HG03575 (cell line): ENCODE measurements around the gene PDCD7.
"Not testable (repeated sequence)": the region's sequence is repeated elsewhere in the genome, so short reads cannot be mapped to it uniquely, and the experiment has no call there.

Source experiments
- ATAC-seq: cut with Tn5 transposase; IDR thresholded peaks from one replicate; pipeline ENCODE4 v1.9.1; 2021; ENCODE audit not compliant: unreplicated experiment, insufficient number of reproducible peaks, low FRiP score; ENCODE audit errors: extremely low read depth

PDCD7 gene

DNA sequence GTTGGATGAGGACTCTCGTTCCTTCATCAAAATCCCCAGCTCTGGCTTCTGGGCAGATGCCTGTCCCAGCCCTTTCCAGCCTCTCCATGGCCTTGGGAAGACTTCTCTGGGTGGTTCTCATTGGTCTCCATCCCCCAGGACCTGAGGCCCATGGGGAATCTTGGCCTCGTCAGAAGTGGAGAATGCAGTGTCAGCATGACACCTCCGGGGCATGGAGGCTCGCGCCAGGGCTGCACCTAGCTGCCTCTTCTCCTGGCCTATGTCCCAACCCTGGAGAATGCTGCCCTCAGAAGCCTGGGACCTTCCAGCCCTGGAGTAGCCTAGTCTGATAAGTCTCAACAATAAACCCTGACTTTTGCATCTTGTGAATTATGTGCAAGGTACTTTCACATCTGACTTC is 54.0 kb downstream of the PDCD7 start:
- no peak for ATAC-seq

DNA sequence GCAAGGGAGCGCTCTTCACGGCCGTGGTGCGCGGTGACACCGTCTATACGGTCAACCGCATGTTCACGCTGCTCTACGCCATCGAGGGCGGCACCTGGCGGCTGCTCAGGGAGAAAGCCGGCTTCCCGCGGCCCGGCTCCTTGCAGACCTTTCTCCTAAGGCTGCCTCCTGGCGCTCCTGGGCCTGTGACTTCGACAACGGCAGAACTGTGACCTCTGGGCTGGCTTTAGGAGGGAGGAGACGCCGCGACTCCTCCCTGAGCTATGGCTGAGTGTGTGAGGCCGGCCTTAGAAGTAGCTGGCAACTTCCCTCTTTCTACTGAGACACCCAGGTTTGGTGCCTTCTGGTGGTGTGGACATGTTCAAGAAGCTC is 55.6 kb downstream of the PDCD7 start:
- no peak for ATAC-seq

DNA sequence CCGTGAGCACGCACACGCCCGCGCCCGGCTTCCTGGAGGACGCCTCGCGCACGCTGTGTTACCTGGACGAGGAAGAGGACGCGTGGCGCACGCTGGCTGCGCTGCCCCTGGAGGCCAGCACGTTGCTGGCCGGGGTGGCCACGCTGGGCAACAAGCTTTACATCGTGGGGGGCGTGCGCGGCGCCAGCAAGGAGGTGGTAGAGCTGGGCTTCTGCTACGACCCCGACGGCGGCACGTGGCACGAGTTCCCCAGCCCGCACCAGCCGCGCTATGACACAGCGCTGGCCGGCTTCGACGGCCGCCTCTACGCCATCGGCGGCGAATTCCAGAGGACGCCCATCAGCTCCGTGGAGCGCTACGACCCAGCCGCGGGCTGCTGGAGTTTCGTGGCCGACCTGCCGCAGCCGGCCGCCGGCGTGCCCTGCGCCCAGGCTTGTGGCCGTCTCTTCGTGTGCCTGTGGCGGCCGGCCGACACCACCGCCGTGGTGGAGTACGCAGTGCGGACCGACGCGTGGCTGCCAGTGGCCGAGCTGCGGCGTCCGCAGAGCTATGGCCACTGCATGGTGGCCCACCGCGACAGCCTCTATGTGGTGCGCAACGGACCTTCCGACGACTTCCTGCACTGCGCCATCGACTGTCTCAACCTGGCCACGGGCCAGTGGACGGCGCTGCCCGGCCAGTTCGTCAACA is 56.2 kb downstream of the PDCD7 start:
- no peak for ATAC-seq

DNA sequence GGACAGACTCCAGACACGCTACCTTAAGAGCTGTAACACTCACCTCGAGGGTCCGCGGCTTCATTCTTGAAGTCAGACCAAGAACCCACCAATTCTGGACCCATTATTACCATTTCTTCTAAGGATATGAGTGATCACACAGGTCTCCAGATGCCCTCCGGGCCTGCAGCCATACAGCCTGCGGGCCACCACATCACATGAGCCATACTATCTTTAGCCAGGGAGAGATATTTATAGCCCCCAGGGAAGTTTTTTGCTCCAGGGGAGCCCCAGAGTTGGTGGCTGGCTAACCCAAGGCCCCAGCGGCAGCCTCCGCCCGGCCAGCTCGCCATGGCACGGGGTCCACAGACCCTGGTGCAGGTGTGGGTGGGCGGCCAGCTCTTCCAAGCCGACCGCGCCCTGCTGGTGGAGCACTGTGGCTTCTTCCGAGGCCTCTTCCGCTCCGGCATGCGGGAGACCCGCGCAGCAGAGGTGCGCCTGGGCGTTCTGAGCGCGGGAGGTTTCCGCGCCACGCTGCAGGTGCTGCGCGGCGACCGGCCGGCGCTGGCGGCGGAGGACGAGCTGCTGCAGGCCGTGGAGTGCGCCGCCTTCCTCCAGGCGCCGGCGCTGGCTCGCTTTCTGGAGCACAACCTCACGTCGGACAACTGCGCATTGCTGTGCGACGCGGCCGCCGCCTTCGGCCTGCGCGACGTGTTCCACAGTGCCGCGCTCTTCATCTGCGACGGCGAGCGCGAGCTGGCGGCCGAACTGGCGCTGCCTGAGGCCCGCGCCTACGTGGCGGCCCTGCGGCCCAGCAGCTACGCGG is 56.9 kb downstream of the PDCD7 start, which contains the start of gene KBTBD13:
Gene KBTBD13, plus strand, starts transcription at position 261 of the 805 bp plus-strand sequence. Its CDS starts 70 bp downstream, at position 331.
- no peak for ATAC-seq

DNA sequence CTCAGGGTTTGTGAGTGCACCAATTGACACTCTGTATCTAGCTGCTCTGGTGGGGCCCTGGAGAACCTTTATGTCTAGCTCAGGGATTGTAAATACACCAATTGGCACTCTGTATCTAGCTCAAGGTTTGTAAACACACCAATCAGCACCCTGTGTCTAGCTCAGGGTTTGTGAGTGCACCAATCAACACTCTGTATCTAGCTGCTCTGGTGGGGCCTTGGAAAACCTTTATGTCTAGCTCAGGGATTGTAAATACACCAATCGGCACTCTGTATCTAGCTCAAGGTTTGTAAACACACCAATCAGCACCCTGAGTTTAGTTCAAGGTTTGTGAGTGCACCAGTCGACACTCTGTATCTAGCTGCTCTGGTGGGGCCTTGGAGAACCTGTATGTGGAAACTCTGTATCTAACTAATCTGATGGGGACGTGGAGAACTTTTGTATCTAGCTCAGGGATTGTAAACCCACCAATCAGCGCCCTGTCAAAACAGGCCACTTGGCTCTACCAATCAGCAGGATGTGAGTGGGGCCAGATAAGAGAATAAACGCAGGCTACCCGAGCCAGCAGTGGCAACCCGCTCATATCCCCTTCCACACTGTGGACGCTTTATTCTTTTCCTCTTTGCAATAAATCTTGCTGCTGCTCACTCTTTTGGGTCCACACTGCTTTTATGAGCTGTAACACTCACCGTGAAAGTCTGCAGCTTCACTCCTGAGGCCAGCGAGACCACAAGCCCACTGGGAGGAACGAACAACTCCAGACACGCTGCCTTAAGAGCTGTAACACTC is 57.8 kb downstream of the PDCD7 start:
- not testable (repeated sequence) for ATAC-seq

DNA sequence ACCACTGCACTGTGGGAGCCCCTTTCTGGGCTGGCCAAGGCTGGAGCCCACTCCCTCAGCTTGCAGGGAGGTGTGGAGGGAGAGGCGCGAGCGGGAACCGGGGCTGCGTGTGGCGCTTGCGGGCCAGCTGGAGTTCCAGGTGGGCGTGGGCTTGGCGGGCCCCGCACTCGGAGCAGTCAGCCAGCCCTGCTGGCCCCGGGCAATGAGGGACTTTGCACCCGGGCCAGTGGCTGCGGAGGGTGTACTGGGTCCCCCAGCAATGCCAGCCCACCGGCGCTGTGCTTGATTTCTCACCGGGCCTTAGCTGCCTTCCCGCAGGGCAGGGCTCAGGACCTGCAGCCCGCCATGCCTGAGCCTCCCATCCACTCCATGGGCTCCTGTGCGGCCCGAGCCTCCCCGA is 58.7 kb downstream of the PDCD7 start:
- not testable (repeated sequence) for ATAC-seq

DNA sequence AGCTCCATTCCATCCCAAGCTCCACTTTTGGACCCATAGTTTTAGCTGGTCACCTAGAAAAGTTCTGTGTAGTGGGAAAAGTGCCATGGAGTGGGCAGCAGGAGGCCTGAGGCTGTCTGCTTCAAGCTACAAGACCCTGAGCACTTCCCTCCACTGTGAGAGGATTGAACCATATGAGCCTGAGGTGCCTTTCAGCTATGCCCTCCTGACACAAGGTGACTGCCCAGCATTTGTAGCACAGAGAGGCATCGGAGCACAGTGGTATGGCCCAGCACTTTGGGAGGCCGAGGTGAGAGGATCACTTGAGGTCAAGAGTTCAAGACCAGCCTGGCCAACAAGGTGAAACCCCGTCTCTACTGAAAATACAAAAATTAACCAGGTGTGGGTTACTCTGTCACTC is 61.0 kb downstream of the PDCD7 start:
- ATAC-seq: no peak

DNA sequence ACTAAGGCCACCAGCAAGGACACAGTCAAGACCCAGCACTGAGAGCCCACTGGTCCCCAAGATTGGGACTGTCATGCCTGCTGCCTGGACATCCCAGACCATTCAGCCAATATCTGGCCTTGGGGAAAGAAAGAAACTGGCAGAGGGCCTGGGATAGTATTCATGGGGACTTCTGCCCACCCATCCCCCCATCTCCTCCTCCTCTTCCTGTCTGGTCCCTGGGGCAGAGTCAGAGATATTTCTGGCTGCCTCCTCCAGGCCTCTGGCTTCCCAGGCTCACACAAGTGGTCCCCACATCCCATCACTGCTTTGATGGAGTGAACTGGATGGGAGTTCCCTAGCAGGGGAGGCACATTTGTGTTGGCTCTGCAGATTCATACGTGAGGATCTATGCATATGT is 61.6 kb downstream of the PDCD7 start:
- ATAC-seq: no peak

DNA sequence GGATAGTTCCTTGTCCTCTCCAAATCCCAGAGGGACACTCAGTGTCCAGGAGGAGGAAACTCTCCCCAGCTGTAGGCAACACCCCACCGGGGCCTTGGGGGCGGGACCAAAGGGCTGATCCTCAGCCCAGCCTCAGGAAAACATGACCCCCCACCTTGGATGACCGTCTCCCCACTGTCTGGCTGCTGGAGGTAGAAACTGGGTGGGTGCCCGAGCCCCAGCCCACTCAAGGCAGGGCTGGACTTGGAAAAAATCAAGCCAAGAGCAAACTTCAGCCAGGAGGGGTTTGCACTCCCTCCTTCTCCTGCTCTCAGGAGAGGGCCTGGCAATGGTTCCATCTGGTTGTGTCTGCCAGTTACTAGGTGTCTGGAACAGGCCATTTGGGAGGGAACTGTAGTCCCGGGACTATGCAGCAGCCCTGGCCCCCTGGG is 62.2 kb downstream of the PDCD7 start:
- ATAC-seq: no peak

DNA sequence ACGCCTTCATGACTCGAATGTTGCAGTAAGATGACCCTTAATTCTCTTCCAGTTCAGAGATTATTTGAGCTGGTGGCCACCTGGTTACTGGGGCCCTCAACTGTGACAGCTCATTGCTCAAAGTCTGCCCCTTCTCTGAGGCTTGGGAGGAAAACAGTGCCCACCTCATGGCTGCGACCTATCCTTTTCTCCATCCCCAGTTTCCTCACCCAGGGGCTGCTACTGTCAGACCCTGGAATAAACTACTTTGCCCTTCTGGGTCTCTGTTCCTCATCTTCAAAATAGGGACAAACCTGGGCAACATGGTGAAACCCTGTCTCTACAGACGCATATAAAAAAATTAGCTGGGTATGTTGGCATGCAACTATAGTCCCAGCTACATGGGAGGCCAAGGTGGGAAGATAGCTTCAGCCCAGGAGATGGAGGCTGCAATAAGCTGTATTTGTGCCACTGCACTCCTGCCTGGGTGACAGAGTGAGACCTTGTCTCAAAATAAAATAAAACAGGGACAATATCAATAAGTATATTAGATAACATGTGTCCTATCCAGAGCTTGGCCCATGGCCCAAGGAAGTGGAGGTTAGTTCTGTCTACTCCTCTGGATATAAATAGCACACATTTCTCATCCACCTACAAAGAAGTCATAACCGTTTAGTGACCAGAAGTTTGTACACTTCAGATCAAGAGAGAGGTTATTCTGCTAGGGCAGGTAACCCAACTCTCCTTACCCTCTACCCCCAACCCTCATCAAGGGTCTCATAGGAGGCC is 63.6 kb downstream of the PDCD7 start:
- ATAC-seq: no peak

DNA sequence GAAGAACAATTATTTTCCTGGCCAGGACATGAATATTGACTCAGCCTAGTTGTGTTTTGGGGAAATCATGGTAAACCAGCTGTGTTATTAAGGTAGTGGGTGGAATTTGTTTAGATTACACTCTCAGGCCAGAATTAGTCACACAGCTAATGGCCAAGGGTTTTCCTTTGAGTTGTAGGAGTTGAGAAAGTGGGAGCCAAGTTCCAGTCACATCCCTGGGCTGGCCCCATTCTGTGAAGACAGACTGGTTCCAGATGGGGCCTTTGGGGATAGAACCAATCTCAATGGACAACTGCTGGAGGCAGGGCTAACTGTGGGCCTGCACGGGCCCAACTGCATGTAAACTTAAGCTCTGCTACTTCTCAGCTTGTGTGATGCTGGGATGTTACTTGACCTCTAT is 64.4 kb downstream of the PDCD7 start:
- no peak for ATAC-seq

DNA sequence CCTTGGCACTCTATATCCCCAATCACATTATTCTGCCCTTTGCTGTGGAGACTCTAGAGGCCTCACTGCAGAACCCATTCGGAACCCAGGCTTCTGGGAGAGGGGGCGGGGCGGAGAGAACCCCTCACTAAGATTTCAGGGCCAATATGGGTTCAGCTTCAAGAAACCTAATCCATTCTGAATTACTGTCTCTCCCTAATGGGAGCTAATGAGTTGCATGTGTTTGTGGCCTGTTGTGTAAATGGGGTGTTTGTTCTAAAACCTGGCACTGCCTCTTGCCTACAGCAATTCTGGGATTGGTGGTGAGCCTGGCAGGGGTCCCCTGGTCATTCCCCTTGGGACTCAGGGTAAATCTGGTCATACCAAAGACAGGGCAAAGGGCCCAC is 65.2 kb downstream of the PDCD7 start:
- no peak for ATAC-seq

DNA sequence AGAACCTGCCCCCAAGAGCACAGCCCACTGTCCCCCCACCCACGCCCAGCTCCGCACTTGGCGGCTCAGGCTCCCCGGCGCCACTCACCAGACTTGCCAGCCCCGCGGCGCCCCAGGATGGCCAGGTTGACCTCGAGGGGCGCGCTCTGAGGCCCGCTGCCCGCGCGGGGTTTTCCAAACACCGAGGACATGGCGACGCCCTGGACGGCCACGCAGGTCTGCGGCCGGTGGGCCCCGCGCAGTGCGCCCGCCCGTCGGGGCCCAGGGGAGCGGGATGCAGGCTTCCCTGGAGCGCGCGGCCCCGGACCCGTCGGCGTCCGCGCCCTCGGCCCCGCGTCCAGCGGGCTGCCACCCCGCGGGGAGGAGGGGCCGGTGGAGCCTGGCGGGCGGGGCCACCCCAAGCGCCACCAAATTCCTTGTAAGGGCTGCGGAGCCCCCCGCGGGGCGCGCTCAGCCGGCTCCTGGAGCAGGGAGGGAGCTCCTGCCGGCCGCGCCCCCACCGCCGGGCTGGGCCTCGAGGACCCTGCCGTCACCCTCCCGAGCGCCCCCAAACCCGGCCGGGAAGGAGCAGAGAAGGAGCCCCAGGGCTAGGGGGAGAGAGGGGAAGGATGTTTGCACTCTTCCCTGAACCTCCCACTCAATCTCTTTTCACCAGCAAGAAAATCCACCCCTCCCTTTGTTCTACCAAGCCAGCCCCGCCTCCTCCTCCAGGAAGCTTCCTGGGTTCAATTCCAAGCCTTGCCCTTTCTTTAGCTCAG is 65.8 kb downstream of the PDCD7 start, which contains the start of gene RASL12:
Gene RASL12, minus strand, starts transcription at position 347 of the 758 bp plus-strand sequence. Its CDS starts 156 bp downstream, at position 191.
- ATAC-seq: no peak
